ENCODE data around the gene MCCC1.
"Not testable (repeated sequence)": the region's sequence is repeated elsewhere in the genome, so short reads cannot be mapped to it uniquely, and the experiment has no call there.

Gene MCCC1

DNA sequence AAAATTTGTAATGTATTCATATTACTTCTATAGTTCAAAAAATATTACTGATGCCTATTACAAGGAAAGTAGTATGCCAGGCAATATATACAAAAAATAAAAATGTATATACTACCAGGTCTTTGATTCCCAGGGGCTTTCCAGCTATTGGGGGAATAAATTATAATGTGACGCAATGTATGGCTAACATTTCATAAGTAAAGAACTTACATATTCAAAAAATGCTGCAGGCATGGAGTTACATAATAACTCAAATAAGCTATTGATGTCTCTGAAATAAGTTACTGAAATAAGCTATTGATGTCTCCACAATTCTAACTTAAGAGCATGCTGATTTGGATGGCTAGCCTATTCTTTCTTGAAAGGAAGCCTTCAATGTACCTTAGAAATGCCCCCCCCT, 30.2 kb downstream of the MCCC1 start:
- TF ChIP-seq, protein P1, sequence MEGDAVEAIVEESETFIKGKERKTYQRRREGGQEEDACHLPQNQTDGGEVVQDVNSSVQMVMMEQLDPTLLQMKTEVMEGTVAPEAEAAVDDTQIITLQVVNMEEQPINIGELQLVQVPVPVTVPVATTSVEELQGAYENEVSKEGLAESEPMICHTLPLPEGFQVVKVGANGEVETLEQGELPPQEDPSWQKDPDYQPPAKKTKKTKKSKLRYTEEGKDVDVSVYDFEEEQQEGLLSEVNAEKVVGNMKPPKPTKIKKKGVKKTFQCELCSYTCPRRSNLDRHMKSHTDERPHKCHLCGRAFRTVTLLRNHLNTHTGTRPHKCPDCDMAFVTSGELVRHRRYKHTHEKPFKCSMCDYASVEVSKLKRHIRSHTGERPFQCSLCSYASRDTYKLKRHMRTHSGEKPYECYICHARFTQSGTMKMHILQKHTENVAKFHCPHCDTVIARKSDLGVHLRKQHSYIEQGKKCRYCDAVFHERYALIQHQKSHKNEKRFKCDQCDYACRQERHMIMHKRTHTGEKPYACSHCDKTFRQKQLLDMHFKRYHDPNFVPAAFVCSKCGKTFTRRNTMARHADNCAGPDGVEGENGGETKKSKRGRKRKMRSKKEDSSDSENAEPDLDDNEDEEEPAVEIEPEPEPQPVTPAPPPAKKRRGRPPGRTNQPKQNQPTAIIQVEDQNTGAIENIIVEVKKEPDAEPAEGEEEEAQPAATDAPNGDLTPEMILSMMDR (IDR thresholded peaks at IDR 0.05) = no peak
- no peak overlapping the region for H3K27ac ChIP-seq
- DNase-seq (ENCODE audit: low spot score) = no peak
- no peak overlapping the region for H3K4me3 ChIP-seq

DNA sequence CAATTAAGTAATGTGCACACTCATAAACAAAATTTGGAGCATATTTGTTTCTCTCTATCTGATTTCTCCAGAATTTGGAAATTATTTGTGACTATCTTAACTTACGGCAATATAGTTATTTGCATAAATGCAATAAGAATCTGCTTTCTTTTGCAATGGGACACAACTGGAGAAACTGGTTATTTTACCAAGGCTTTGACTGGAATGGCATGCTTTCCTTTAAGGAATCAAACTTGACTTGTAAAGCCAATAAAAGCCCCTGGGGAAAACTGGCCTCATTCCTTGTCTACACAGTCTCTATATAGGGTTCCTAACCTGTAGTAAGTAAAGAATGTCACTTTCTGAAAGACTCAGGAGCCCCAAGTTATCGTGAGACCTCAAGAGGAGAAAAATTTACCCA, 32.4 kb downstream of the MCCC1 start:
- H3K27ac ChIP-seq; DNase-seq (ENCODE audit: low spot score): not testable (repeated sequence)

DNA sequence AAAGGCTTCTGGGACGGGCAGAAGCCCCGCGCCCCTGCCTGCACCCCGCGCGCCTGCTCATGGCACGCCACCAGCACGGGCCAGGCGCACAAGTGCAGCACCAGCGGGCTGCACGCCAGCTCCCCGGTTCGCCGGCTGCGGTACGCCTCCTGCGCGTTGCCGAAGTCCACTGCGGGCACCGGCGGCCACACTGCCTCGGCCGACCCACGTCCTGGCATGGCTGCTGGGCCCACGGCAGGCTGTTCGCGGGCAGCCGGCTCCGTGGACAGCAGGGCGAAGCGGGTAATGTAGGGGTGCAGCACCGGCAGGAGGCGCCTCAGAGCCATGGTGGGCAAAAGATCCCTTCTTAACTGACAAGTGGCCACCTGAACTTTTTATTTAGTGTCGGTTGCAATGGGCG, 34.8 kb downstream of the MCCC1 start:
- DNase-seq (ENCODE audit: low spot score) = no peak
- TF ChIP-seq, protein P1 (IDR thresholded peaks at IDR 0.05) = no peak
- no peak overlapping the region for H3K4me3 ChIP-seq
- H3K27ac ChIP-seq = no peak overlapping the region

More for the DNA sequence above, 32.4 kb downstream of the MCCC1 start:
- H3K4me3 ChIP-seq = not testable (repeated sequence)

DNA sequence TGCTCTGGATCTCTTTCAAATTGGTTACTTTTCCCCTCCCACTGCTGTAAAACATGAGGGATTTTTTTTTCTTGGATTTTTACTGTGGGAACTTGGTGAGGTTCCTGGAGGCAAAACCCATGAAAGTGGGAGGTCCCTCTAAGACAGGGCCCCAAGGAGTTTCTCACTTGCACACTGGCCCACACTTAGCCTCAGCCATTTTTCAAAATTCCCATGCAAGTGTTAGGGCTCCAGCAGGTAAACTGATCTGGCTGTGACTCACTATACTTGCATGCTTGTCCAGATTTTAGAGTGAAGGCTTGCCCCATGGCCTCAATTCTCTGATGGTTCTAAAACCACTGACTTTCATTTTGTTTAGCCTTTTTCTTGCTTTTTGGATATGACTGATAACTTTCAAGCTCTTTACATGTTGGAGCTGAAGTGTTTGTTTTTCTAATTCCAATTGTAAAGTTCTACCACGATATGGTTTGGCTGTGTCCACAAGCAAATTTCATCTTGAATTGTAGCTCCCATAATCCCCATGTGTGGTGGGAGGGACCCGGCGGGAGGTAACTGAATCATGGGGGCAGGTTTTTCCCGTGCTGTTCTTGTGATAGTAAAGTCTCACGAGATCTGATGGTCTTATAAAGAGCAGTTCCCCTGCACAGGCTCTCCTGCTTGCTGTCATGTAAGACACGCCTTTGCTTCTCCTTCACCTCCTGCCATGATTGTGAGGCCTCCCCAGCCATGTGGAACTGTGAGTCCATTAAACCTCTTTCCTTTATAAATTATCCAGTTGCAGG, 37.7 kb downstream of the MCCC1 start:
- Histone ChIP-seq H3K4me3 (no peak overlapping the region), H3K27ac (no peak overlapping the region)
- DNase-seq (ENCODE audit: low spot score) = no peak
- TF ChIP-seq, protein P1 (IDR thresholded peaks at IDR 0.05) = no peak

DNA sequence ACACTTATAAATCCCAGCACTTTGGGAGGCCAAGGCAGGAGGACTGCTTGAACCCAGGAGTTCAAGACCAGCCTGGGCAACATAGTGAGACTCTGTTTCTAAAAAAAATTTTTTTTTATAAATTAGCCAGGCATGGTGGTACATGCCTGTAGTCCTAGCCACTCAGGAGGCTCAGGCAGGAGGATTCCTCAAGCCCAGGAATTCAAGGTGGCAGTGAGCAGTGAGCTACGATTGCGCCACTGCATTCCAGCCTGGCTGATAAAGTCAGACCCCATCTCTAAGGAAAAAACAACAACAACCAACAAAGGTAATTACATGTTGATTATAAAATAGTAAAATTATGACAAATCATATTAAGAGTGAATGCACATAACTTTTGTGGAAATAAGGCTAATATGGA, 40.9 kb downstream of the MCCC1 start:
- TF ChIP-seq, protein P1 (IDR thresholded peaks at IDR 0.05) = no peak
- Histone ChIP-seq H3K27ac (no peak overlapping the region), H3K4me3 (no peak overlapping the region)
- DNase-seq (ENCODE audit: low spot score) = no peak

DNA sequence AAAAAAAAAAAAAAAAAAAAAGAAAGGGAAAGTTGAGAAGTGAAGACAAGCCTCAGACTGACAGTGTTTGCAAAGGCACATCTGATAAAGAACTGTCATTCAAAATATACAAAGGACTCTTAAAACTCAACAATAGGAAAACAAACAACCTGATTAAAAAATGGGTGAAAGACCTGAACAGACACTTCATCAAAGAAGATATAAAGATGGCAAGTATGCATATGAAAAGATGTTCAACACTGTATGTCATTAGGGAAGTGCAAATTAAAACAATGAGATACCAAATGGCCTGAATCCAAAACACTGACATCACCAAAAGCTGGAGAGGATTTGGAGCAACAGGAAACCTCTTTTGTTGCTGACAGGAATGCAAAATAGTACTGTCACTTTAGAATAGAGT, 48.6 kb downstream of the MCCC1 start:
- no peak overlapping the region for H3K27ac ChIP-seq
- DNase-seq (ENCODE audit: low spot score) = no peak
- TF ChIP-seq, protein P1 (IDR thresholded peaks at IDR 0.05) = no peak
- no peak overlapping the region for H3K4me3 ChIP-seq

DNA sequence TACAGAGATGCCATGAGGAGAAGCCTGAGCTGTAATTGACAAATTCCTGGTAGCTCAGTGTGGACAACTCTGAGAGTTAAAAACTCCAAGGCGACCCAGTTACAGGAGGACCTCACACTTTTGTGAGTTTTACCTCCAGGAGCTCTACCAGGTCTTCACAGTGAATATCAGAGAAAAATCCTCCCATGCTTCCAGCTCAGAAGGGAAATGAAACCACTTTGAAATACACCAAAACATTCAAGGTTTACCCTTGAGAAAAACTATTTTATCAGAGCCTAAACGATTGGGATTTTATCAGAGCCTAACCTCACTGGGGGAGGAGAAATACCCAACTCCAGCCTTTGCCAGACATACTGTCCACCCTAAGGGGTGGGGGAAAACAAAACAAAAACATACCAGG, 52.4 kb downstream of the MCCC1 start:
- no peak for DNase-seq (ENCODE audit: low spot score)
- H3K27ac ChIP-seq = no peak overlapping the region
- no peak overlapping the region for H3K4me3 ChIP-seq
- TF ChIP-seq, protein P1 (IDR thresholded peaks at IDR 0.05) = no peak

Measured in coronary artery (tissue), 2 donors.